Right lobe of liver (tissue), 6 donors: ENCODE results near the gene GLO1. TPM values are rescaled to one million over a fixed set of nuclear protein-coding genes. Genes with fewer than 3 reads are reported as not detected.

Source experiments
- ATAC-seq, 4 donors: fragments of 200-7000 bp; cut with Tn5 transposase; one replicate each; pipeline ENCODE4 v1.9.1; 2020; ENCODE audit warnings: mild to moderate bottlenecking in 4 of 4, moderate library complexity in 4 of 4
- DNase-seq, 3 donors: peaks; one replicate each; pipeline ENCODE4 v3.0.0-alpha.2; 2020
- H3K27ac ChIP-seq, 3 donors: fragments of 200-600 bp; one replicate each; pipeline ENCODE4 v1.8.0; 2022
- H3K27me3 ChIP-seq, 2 donors: fragments of 200-600 bp; one replicate each; pipeline ENCODE4 v1.8.0; 2022
- H3K36me3 ChIP-seq, 4 donors: fragments of 200-600 bp; sonication (generic) in 1 of 4; one replicate each; pipeline versions ENCODE4 v1.5.1 to v1.8.0; 2017 to 2022; ENCODE audit warnings: control low read depth in 1 of 4
- H3K4me1 ChIP-seq, 4 donors: fragments of 200-600 bp; sonication (generic) in 1 of 4; one replicate each; pipeline versions ENCODE4 v1.5.1 to v1.8.0; 2017 to 2022; ENCODE audit warnings: control low read depth in 1 of 4
- H3K4me3 ChIP-seq, 3 donors: fragments of 200-600 bp; one replicate each; pipeline ENCODE4 v1.8.0; 2022
- H3K9me3 ChIP-seq, 4 donors: fragments of 200-600 bp; sonication (generic) in 1 of 4; one replicate each; pipeline versions ENCODE4 v1.5.1 to v1.8.0; 2017 to 2022; ENCODE audit warnings: control low read depth in 1 of 4
- POLR2A ChIP-seq: fragments of 450-650 bp; IDR thresholded peaks from one replicate; pipeline ENCODE4 v1.6.1; 2017; ENCODE audit warnings: antibody characterized with exemption, mild to moderate bottlenecking
- WGBS: methylation state at CpG from one replicate; pipeline ENCODE4 v1.1.6; 2018; ENCODE audit warnings: low coverage, low lambda C conversion rate; ENCODE audit not compliant: insufficient coverage; ENCODE audit errors: missing lambda C conversion rate; 5-methylcytosine and 5-hydroxymethylcytosine counted together
- intact Hi-C, 2 donors: fragments of 100-400 bp; cut with DNase I; formaldehyde crosslinking; loops; one replicate each; pipeline versions ENCODE4 v1.11.2 to v1.14.1; 2022
- total RNA-seq, 6 experiments: library from RNA; depleted of rRNA in 2 of 6; stranded (reverse); fragments of >200 nt in 2 of 6; fragmentation: NEBNext Ultra II Directional in 3 of 6; extraction: Animal tissue kit (Norgen Biotek cat#: 25700) in 3 of 6; gene quantifications; one replicate each; pipeline versions ENCODE4 v1.1.0 to v1.2.4, GENCODE V29; 2016 to 2023
- TF ChIP-seq, protein P1 (sequence below), 4 donors: fragments of 200-600 bp in 3 of 4; fragments of 450-650 bp in 1 of 4; IDR thresholded peaks; one replicate each; pipeline versions ENCODE4 v1.5.1 to v1.8.0; 2016 to 2022; ENCODE audit warnings: antibody characterized with exemption in 4 of 4, mild to moderate bottlenecking in 2 of 4
- donor health status: DM: no; HTN: yes; CAD: no.
- donor health status: DM: no; HTN: no; CAD: no.
- donor health status: DM: no; HTN: no; CAD: no.
- donor health status: DM: no; HTN: yes; CAD: no.
- donor health status: DM: no; HTN: yes; CAD: no.

GLO1 gene
- total RNA-seq, 6 experiments from 2014 or later, result 41.7 to 68.9 (median 57.8) TPM

DNA sequence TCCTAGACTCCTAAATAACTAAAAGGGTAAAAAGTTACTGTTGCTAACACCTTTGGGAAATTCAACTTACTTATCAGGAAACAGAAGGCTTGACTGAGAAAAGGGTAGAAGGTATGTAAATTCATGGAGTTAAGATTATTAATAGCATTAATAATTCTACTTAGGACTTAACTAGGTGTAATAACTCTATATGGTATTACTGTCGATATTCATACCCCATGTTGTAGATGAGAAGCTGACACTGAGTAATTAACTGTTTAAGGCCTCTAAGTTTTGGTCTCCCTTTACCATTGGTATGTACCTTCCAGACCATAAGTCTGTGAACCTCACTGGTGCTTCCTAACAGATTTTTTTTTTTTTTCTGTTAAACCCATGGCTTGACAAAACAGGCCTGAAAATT, 15.4 kb downstream of the GLO1 start:
- WGBS, result 79% methylated on average over 1 of the region's 1 CpG
- H3K27me3 ChIP-seq, result no peaks in the 10 kb centered on the region
- peaks cover 0 to 35% (median 15%) of the 10 kb centered on the region in 4 donors for H3K4me1 ChIP-seq
- H3K9me3 ChIP-seq, result no peaks in the 10 kb centered on the region
- no peak for DNase-seq
- peaks cover 0 to 15% (median under 1%) of the 10 kb centered on the region in 4 donors for H3K36me3 ChIP-seq
- no peak overlapping the region for H3K4me3 ChIP-seq
- peak overlapping the region in 2 of 3 donors; percentile 7 to 74 for H3K27ac ChIP-seq
- intact Hi-C loops, result no loop called here
- no peak for ATAC-seq
- TF ChIP-seq, protein P1, sequence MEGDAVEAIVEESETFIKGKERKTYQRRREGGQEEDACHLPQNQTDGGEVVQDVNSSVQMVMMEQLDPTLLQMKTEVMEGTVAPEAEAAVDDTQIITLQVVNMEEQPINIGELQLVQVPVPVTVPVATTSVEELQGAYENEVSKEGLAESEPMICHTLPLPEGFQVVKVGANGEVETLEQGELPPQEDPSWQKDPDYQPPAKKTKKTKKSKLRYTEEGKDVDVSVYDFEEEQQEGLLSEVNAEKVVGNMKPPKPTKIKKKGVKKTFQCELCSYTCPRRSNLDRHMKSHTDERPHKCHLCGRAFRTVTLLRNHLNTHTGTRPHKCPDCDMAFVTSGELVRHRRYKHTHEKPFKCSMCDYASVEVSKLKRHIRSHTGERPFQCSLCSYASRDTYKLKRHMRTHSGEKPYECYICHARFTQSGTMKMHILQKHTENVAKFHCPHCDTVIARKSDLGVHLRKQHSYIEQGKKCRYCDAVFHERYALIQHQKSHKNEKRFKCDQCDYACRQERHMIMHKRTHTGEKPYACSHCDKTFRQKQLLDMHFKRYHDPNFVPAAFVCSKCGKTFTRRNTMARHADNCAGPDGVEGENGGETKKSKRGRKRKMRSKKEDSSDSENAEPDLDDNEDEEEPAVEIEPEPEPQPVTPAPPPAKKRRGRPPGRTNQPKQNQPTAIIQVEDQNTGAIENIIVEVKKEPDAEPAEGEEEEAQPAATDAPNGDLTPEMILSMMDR (IDR thresholded peaks at IDR 0.05), result no peak
- no peak for TF ChIP-seq POLR2A

DNA sequence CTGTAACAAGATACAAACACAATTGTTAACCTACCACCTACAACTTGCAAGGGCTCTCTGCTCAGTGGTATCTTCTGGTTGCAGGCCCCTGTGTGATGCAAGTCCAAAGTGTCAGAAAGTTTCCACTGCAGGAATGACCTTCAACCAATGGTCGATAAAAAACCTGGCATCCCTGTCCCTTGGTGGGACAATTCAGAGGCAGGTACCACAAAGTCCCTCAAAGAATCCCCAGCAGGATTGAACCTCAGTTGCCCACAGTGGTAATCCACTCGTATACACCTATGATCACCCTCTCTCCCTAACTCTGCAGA, 15.9 kb downstream of the GLO1 start:
- ATAC-seq, result peak; percentile 85 to 89 (median 87)

DNA sequence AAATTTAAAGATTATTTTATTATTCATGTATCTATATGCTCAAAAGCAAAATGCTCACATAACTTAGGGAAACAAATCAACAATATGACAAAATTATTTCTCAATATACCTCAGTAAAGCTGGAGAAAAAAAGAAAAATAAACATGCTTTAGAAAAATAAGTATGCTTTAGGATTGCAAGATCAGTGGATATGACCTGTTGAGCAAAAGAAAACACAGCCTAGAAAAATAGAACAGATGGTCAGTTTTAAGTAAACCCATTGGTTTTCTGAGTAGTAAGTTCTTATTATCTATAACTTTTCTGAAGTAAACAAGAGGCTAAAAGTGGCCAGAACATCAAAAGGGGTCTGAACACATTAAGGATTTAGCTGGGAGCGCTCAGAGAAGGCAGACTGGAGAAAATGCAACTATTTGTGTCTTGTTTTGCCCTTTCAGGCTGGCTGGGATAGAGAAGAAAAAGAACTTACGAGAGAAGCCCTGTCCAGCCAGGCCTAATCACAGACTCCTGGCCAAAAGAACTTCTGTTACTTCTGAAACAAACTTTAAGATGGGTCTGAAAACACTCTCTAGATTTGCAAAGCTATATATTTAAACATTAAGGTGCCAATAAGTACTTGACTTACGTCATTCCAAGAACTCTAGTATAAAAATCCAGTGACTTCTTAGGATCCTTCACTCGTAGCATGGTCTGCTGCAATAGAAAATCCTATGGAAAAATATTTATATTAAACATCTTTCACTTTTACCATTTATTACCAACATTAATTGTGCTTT, 16.5 kb downstream of the GLO1 start:
- H3K27me3 ChIP-seq, result no peaks in the 10 kb centered on the region
- peak overlapping the region in 2 of 3 donors; percentile 18 to 74 for H3K27ac ChIP-seq
- 64% methylated on average over 4 of the region's 4 CpGs for WGBS
- intact Hi-C loops, result no loop called here
- DNase-seq (no peak), ATAC-seq (peak in 1 of 4 donors; percentile 40)
- TF ChIP-seq POLR2A, result no peak
- TF ChIP-seq, protein P1 (IDR thresholded peaks at IDR 0.05), result no peak
- peaks cover 0 to 20% (median under 1%) of the 10 kb centered on the region in 4 donors for H3K36me3 ChIP-seq
- H3K4me1 ChIP-seq, result peaks cover 0 to 35% (median 15%) of the 10 kb centered on the region in 4 donors
- H3K4me3 ChIP-seq, result no peak overlapping the region
- H3K9me3 ChIP-seq, result no peaks in the 10 kb centered on the region

More for the DNA sequence above, 15.9 kb downstream of the GLO1 start:
- peak overlapping the region in 2 of 3 donors; percentile 7 to 74 for H3K27ac ChIP-seq
- intact Hi-C loops, result no loop called here
- no peaks in the 10 kb centered on the region for H3K27me3 ChIP-seq
- TF ChIP-seq, protein P1 (IDR thresholded peaks at IDR 0.05), result no peak
- TF ChIP-seq POLR2A, result no peak
- peak in 1 of 3 donors; percentile 63 for DNase-seq
- no peak overlapping the region for H3K4me3 ChIP-seq
- no peaks in the 10 kb centered on the region for H3K9me3 ChIP-seq
- peaks cover 0 to 15% (median under 1%) of the 10 kb centered on the region in 4 donors for H3K36me3 ChIP-seq
- H3K4me1 ChIP-seq, result peaks cover 0 to 35% (median 15%) of the 10 kb centered on the region in 4 donors
- 61% methylated on average over 2 of the region's 2 CpGs for WGBS

DNA sequence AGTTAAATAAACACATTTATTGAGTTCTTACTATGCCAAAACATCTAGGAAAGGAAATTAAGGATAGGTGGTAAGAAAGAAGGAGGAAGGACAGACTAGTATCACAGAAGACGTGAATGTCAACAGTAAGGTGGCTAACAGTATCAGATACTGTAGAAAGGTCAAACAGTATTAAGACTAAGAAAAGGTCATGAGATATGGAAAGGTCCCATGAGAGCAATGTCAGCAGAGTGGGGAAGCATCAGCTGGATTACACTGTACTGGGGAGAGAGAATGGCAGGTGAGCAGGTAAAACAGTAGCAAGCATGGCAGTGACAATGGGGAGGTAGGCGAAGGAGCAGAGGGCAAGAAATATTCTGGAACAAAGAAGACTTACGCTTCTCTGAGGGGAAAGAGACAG, 18.0 kb downstream of the GLO1 start:
- no peak overlapping the region for H3K27ac ChIP-seq
- no peak overlapping the region for H3K4me3 ChIP-seq
- 79% methylated on average over 3 of the region's 3 CpGs for WGBS
- H3K36me3 ChIP-seq, result peaks cover 0 to 21% (median under 1%) of the 10 kb centered on the region in 4 donors
- TF ChIP-seq POLR2A, result no peak
- TF ChIP-seq, protein P1 (IDR thresholded peaks at IDR 0.05), result no peak
- H3K27me3 ChIP-seq, result no peaks in the 10 kb centered on the region
- peaks cover 0 to 35% (median 15%) of the 10 kb centered on the region in 4 donors for H3K4me1 ChIP-seq
- intact Hi-C loops, result no loop called here
- DNase-seq, result no peak
- no peaks in the 10 kb centered on the region for H3K9me3 ChIP-seq
- ATAC-seq, result no peak
